H1 (cell line): ENCODE measurements around the gene TSPAN9.

Source experiments
- CTCF ChIP-seq, 3 experiments: IDR thresholded peaks; 1 replicate in 2 of 3; 2 replicates in 1 of 3; pipeline versions ENCODE4 v1.5.1 to v1.6.1; 2011; ENCODE audit warnings: low read length in 3 of 3, mild to moderate bottlenecking in 3 of 3, inconsistent platforms in 2 of 3, low read depth in 1 of 3, moderate library complexity in 1 of 3; ENCODE audit not compliant: insufficient read depth in 1 of 3; ENCODE audit errors: control extremely low read depth in 1 of 3
- EZH2 ChIP-seq: fragments of 200-600 bp; sonication (generic); IDR thresholded peaks from 2 replicates; pipeline ENCODE4 v1.7.1; 2012; ENCODE audit warnings: low read depth, mild to moderate bottlenecking, moderate library complexity, low read length, inconsistent platforms; ENCODE audit not compliant: severe bottlenecking
- GABPA ChIP-seq: IDR thresholded peaks from 2 replicates; pipeline ENCODE4 v1.6.1; 2011; ENCODE audit warnings: mild to moderate bottlenecking, low read length, moderate library complexity, borderline replicate concordance; ENCODE audit not compliant: insufficient read depth
- MAFK ChIP-seq: IDR thresholded peaks from 2 replicates; pipeline ENCODE4 v1.6.1; 2012; ENCODE audit warnings: low read depth, mild to moderate bottlenecking, improper control_type of control experiment, low read length
- POLR2A ChIP-seq, 2 experiments: IDR thresholded peaks; 1 replicate in 1 of 2; 2 replicates in 1 of 2; pipeline ENCODE4 v1.6.1; 2011; ENCODE audit warnings: low read depth in 2 of 2, low read length in 2 of 2, mild to moderate bottlenecking in 2 of 2; ENCODE audit errors: control extremely low read depth in 1 of 2
- RBBP5 ChIP-seq: IDR thresholded peaks from 2 replicates; pipeline ENCODE4 v1.7.1; 2012; ENCODE audit warnings: low read depth, mild to moderate bottlenecking, inconsistent platforms, low read length, moderate library complexity, borderline replicate concordance

GRCh38 chr12:3247077-3247476 is 169.9 kb downstream of the TSPAN9 start:
- TF ChIP-seq EZH2, result no peak
- TF ChIP-seq GABPA, result no peak
- no peak for TF ChIP-seq POLR2A (IDR thresholded peaks at IDR 0.05; ENCODE audit: control extremely low read depth in 1 of 2, low read depth in 2 of 2, low read length in 2 of 2)
- no peak for TF ChIP-seq CTCF (IDR thresholded peaks at IDR 0.05; ENCODE audit: control extremely low read depth in 1 of 3, insufficient read depth in 1 of 3, low read depth in 1 of 3, low read length in 3 of 3)
- no peak for TF ChIP-seq MAFK
- no peak for TF ChIP-seq RBBP5
